ENCODE results near the gene BRD7.

DNA sequence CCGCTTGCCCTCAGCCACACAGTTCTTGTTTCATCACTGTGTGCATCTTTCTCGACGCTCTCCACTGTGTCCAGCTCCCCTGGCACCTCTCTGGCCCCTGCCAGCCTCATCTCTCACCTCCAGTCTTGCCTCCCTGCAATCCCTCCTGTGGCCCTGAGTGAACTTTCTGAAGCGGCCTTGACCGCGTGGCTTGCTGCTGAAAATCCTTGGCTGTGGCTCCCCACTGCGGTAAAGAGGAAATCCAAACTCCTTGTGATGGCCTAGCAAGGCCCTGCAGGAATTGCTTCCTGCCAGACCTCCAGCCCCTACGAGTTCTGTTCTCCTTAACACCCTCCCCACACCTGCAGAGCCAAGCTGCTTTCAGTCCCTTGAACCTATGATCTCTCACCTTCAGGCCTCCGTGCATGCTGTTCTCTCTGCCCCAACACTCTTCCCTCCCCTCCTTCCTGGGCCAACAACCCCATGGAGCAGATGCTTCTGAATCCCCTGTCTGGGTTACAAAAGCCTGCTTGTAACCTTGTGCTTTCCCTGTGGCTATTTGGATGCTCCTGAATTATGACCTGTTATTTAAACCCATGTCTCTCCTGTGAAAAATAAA lies 33.6 kb upstream of the BRD7 start:
- no peak for TF ChIP-seq CTCF (IDR thresholded peaks at IDR 0.05; ENCODE audit: insufficient read depth, low read length, poor library complexity, severe bottlenecking)
- TF ChIP-seq EZH2phosphoT487 (conservative IDR thresholded peaks at IDR 0.05; ENCODE audit: low read length) = no peak
